NCI-H1436 (cell line): ENCODE measurements around the gene AKR1C8.

Experiments
- DNase-seq: peaks from one replicate; lab custom pipeline; 2025; lab: John Stamatoyannopoulos, UW

Gene AKR1C8

GRCh38 chr10:5107860-5108526 lies 77.0 kb downstream of the AKR1C8 start:
- DNase-seq: no peak

GRCh38 chr10:5106553-5106952 lies 78.4 kb downstream of the AKR1C8 start:
- DNase-seq: no peak

GRCh38 chr10:5105626-5106025 lies 79.3 kb downstream of the AKR1C8 start:
- DNase-seq: no peak
